ENCODE measurements around the gene TMEM86B.

The TMEM86B gene

GRCh38 chr19:55228403-55229031, at the start of gene TMEM86B:
TSS of gene TMEM86B (minus strand) at chr19:55228763. CDS start at chr19:55228741, 22 bp downstream.
- in situ Hi-C loops (cut with HindIII; ENCODE audit: low pct_unique_long_range_greater_than_20kb, low sequenced_read_pairs), result no loop called here
- DNase-seq (ENCODE audit: low read depth in 1 of 2, low spot score in 1 of 2), result no peak
- TF ChIP-seq JUND (IDR thresholded peaks at IDR 0.05; ENCODE audit: low read depth), result no peak

- TF ChIP-seq JUND (IDR thresholded peaks at IDR 0.05; ENCODE audit: low read depth), result no peak
- DNase-seq (ENCODE audit: low read depth in 1 of 2, low spot score in 1 of 2), result no peak
- in situ Hi-C loops (cut with HindIII; ENCODE audit: low pct_unique_long_range_greater_than_20kb, low sequenced_read_pairs), result no loop called here
These were observed 48.9 kb upstream of the TMEM86B start for GRCh38 chr19:55277494-55277893.

- no peak for TF ChIP-seq JUND (IDR thresholded peaks at IDR 0.05; ENCODE audit: low read depth)
- DNase-seq (ENCODE audit: low read depth in 1 of 2, low spot score in 1 of 2), result no peak
- in situ Hi-C loops (cut with HindIII; ENCODE audit: low pct_unique_long_range_greater_than_20kb, low sequenced_read_pairs), result no loop called here
These were observed 48.3 kb upstream of the TMEM86B start for GRCh38 chr19:55276720-55277430.

GRCh38 chr19:55275851-55276719, 47.5 kb upstream of the TMEM86B start:
- in situ Hi-C loops (cut with HindIII; ENCODE audit: low pct_unique_long_range_greater_than_20kb, low sequenced_read_pairs), result no loop called here
- no peak for DNase-seq (ENCODE audit: low read depth in 1 of 2, low spot score in 1 of 2)

GRCh38 chr19:55273978-55274707, 45.6 kb upstream of the TMEM86B start:
- in situ Hi-C loops (cut with HindIII; ENCODE audit: low pct_unique_long_range_greater_than_20kb, low sequenced_read_pairs), result no loop called here
- no peak for TF ChIP-seq JUND (IDR thresholded peaks at IDR 0.05; ENCODE audit: low read depth)
- no peak for DNase-seq (ENCODE audit: low read depth in 1 of 2, low spot score in 1 of 2)

More at GRCh38 chr19:55275851-55276719, 47.5 kb upstream of the TMEM86B start:
- TF ChIP-seq JUND (IDR thresholded peaks at IDR 0.05; ENCODE audit: low read depth), result no peak

- in situ Hi-C loops (cut with HindIII; ENCODE audit: low pct_unique_long_range_greater_than_20kb, low sequenced_read_pairs), result no loop called here
- no peak for DNase-seq (ENCODE audit: low read depth in 1 of 2, low spot score in 1 of 2)
- TF ChIP-seq JUND (IDR thresholded peaks at IDR 0.05; ENCODE audit: low read depth), result no peak
These were observed 43.6 kb upstream of the TMEM86B start for GRCh38 chr19:55272142-55272541.

- TF ChIP-seq JUND (IDR thresholded peaks at IDR 0.05; ENCODE audit: low read depth), result no peak
- in situ Hi-C loops (cut with HindIII; ENCODE audit: low pct_unique_long_range_greater_than_20kb, low sequenced_read_pairs), result no loop called here
- DNase-seq (ENCODE audit: low read depth in 1 of 2, low spot score in 1 of 2), result no peak
These were observed 41.8 kb upstream of the TMEM86B start for GRCh38 chr19:55270172-55270942.

GRCh38 chr19:55269299-55269698, 40.7 kb upstream of the TMEM86B start:
- no peak for TF ChIP-seq JUND (IDR thresholded peaks at IDR 0.05; ENCODE audit: low read depth)
- in situ Hi-C loops (cut with HindIII; ENCODE audit: low pct_unique_long_range_greater_than_20kb, low sequenced_read_pairs), result no loop called here
- DNase-seq (ENCODE audit: low read depth in 1 of 2, low spot score in 1 of 2), result no peak

GRCh38 chr19:55266840-55267239, 38.3 kb upstream of the TMEM86B start:
- TF ChIP-seq JUND (IDR thresholded peaks at IDR 0.05; ENCODE audit: low read depth), result no peak
- in situ Hi-C loops (cut with HindIII; ENCODE audit: low pct_unique_long_range_greater_than_20kb, low sequenced_read_pairs), result no loop called here
- DNase-seq (ENCODE audit: low read depth in 1 of 2, low spot score in 1 of 2), result no peak

- no peak for TF ChIP-seq JUND (IDR thresholded peaks at IDR 0.05; ENCODE audit: low read depth)
- DNase-seq (ENCODE audit: low read depth in 1 of 2, low spot score in 1 of 2), result no peak
- in situ Hi-C loops (cut with HindIII; ENCODE audit: low pct_unique_long_range_greater_than_20kb, low sequenced_read_pairs), result no loop called here
These were observed 37.8 kb upstream of the TMEM86B start for GRCh38 chr19:55266404-55266803.

- in situ Hi-C loops (cut with HindIII; ENCODE audit: low pct_unique_long_range_greater_than_20kb, low sequenced_read_pairs), result no loop called here
- DNase-seq (ENCODE audit: low read depth in 1 of 2, low spot score in 1 of 2), result no peak
- TF ChIP-seq JUND (IDR thresholded peaks at IDR 0.05; ENCODE audit: low read depth), result no peak
These were observed 37.3 kb upstream of the TMEM86B start for GRCh38 chr19:55265723-55266386.

Data from T47D (cell line).